Lung (tissue), 12 donors: ENCODE measurements around the gene KCNV2. TPM values are rescaled to one million over a fixed set of nuclear protein-coding genes. Genes with fewer than 3 reads are reported as not detected.

ENCODE experiments used
- ATAC-seq: fragments of 200-7000 bp; cut with Tn5 transposase; one replicate; pipeline ENCODE4 v1.9.1; 2020; ENCODE audit warnings: moderate number of reproducible peaks; ENCODE audit not compliant: insufficient read depth, low FRiP score
- DNase-seq, 3 donors: peaks; one replicate each; pipeline ENCODE4 v3.0.0-alpha.2; 2013 to 2017
- H3K27ac ChIP-seq, 2 donors: one replicate each; pipeline ENCODE4 v1.5.1; 2013; ENCODE audit warnings: mild to moderate bottlenecking in 2 of 2, moderate library complexity in 2 of 2, control low read depth in 1 of 2, inconsistent platforms in 1 of 2, low read depth in 1 of 2, low read length in 1 of 2
- H3K27me3 ChIP-seq, 3 donors: one replicate each; pipeline ENCODE4 v1.5.1; 2013; ENCODE audit warnings: low read length in 2 of 3; ENCODE audit not compliant: control insufficient read depth in 3 of 3, insufficient read depth in 3 of 3
- H3K36me3 ChIP-seq, 4 donors: one replicate each; pipeline ENCODE4 v1.5.1; 2013; ENCODE audit warnings: low read length in 4 of 4, mild to moderate bottlenecking in 1 of 4, moderate library complexity in 1 of 4; ENCODE audit not compliant: control insufficient read depth in 4 of 4, insufficient read depth in 4 of 4
- H3K4me1 ChIP-seq, 5 donors: one replicate each; pipeline ENCODE4 v1.5.1; 2013; ENCODE audit warnings: low read length in 5 of 5, mild to moderate bottlenecking in 2 of 5, moderate library complexity in 1 of 5; ENCODE audit not compliant: control insufficient read depth in 5 of 5, insufficient read depth in 5 of 5
- H3K4me3 ChIP-seq: one replicate; pipeline ENCODE4 v1.5.1; 2013; ENCODE audit warnings: mild to moderate bottlenecking, control low read depth, moderate library complexity
- H3K9ac ChIP-seq, 2 donors: one replicate each; pipeline ENCODE4 v1.5.1; 2013; ENCODE audit warnings: low read length in 2 of 2, control low read depth in 1 of 2; ENCODE audit not compliant: insufficient read depth in 1 of 2
- H3K9me3 ChIP-seq, 4 donors: one replicate each; pipeline ENCODE4 v1.5.1; 2013; ENCODE audit warnings: low read length in 3 of 4, mild to moderate bottlenecking in 1 of 4, moderate library complexity in 1 of 4; ENCODE audit not compliant: control insufficient read depth in 4 of 4, insufficient read depth in 3 of 4
- WGBS, 2 donors: extraction: QIAGEN DNeasy Blood & Tissue Kit; methylation state at CpG; one replicate each; pipeline ENCODE4 v1.1.7; 2013; 5-methylcytosine and 5-hydroxymethylcytosine counted together
- polyA plus RNA-seq, 2 donors: library from polyadenylated mRNA; stranded (reverse); fragments of 200-250 nt; gene quantifications; one replicate each; pipeline ENCODE4 v1.2.1, GENCODE V29; 2013
- total RNA-seq, 2 donors: library from RNA; depleted of rRNA in 1 of 2; stranded (reverse); fragments of >200 nt in 1 of 2; gene quantifications; one replicate each; pipeline ENCODE4 v1.2.1, GENCODE V29; 2014 to 2021
- TF ChIP-seq, protein P1 (sequence below): IDR thresholded peaks from 2 replicates; pipeline ENCODE4 v1.5.1; 2012; ENCODE audit warnings: mild to moderate bottlenecking; ENCODE audit errors: control extremely low read depth, extremely low read depth
- donor health status: control.
- donor health status: control.
- donor health status: Bipolar disorder and iron deficiency.
- donor health status: healthy.
- donor health status: DM: yes; HTN: yes; CAD: no.

Gene KCNV2
- total and polyA plus RNA-seq, 4 donors = not detected

DNA sequence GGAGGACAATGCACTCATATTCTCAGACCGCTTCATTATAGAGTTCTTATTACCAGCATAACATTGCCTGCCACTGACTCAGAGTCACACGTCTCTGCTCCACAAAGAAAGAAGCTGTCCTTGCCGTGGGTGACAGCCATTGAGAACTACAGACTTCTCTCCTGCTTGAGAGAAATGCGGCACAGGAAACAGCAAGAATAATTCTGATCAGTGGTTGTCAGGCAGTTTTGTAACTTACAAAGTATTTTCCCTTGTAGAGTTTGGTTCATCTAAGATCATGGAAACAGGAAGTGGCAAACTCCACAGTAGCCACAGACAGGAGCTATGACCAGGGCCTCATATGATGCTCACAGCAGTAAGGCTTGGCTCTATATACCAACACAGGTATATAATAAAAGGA lies 47.0 kb downstream of the KCNV2 start:
- ATAC-seq (no peak), DNase-seq (no peak)
- Histone ChIP-seq H3K9ac (no peak overlapping the region), H3K9me3 (no peaks in the 10 kb centered on the region), H3K27ac (no peak overlapping the region), H3K4me1 (peaks cover 0 to 9% (median 5%) of the 10 kb centered on the region in 5 donors), H3K27me3 (no peaks in the 10 kb centered on the region), H3K36me3 (peaks cover 0 to 5% (median 2%) of the 10 kb centered on the region in 4 donors), H3K4me3 (no peak overlapping the region)
- TF ChIP-seq, protein P1, sequence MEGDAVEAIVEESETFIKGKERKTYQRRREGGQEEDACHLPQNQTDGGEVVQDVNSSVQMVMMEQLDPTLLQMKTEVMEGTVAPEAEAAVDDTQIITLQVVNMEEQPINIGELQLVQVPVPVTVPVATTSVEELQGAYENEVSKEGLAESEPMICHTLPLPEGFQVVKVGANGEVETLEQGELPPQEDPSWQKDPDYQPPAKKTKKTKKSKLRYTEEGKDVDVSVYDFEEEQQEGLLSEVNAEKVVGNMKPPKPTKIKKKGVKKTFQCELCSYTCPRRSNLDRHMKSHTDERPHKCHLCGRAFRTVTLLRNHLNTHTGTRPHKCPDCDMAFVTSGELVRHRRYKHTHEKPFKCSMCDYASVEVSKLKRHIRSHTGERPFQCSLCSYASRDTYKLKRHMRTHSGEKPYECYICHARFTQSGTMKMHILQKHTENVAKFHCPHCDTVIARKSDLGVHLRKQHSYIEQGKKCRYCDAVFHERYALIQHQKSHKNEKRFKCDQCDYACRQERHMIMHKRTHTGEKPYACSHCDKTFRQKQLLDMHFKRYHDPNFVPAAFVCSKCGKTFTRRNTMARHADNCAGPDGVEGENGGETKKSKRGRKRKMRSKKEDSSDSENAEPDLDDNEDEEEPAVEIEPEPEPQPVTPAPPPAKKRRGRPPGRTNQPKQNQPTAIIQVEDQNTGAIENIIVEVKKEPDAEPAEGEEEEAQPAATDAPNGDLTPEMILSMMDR = no peak
- whole genome bisulfite sequencing, 2 donors = 41 to 77% methylated on average over 4 of the region's 4 CpGs

DNA sequence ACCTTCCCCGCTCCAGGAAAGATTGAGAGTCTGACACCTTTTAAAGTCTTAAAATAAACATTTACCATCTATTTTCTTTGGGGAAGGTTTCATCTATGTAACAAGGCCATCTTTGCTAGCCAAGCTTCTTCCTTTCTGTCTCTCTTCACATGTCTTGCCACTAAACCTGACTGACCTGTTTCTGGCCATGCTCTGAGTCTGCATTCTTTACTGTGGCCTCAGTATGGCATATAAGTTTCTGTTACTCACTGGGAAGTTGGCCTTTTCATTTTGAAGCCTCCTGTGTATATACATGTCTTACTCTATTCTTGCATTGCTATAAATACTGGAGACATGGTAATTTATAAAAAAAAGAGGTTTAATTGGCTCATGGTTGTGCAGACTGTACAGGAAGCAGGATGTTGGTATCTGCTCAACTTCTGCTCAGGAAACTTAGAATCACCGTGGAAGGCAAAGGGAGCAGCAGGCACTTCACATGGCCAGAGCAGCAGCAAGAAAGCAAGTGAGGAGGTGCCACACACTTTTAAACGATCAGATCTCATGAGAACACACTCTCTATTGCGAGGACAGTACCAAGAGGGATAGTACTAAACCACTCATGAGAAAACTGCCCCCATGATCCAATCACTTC lies 48.1 kb downstream of the KCNV2 start:
- H3K27me3 ChIP-seq = no peaks in the 10 kb centered on the region
- peaks cover 0 to 6% (median 5%) of the 10 kb centered on the region in 5 donors for H3K4me1 ChIP-seq
- H3K4me3 ChIP-seq = no peak overlapping the region
- H3K36me3 ChIP-seq = peaks cover 5 to 8% (median 7%) of the 10 kb centered on the region in 4 donors
- WGBS, 2 donors = 46 to 61% methylated on average over 4 of the region's 4 CpGs
- ATAC-seq (no peak), DNase-seq (peak in 1 of 3 donors; percentile 37)
- TF ChIP-seq, protein P1 = no peak
- H3K9me3 ChIP-seq = no peaks in the 10 kb centered on the region
- no peak overlapping the region for H3K9ac ChIP-seq
- H3K27ac ChIP-seq = no peak overlapping the region

DNA sequence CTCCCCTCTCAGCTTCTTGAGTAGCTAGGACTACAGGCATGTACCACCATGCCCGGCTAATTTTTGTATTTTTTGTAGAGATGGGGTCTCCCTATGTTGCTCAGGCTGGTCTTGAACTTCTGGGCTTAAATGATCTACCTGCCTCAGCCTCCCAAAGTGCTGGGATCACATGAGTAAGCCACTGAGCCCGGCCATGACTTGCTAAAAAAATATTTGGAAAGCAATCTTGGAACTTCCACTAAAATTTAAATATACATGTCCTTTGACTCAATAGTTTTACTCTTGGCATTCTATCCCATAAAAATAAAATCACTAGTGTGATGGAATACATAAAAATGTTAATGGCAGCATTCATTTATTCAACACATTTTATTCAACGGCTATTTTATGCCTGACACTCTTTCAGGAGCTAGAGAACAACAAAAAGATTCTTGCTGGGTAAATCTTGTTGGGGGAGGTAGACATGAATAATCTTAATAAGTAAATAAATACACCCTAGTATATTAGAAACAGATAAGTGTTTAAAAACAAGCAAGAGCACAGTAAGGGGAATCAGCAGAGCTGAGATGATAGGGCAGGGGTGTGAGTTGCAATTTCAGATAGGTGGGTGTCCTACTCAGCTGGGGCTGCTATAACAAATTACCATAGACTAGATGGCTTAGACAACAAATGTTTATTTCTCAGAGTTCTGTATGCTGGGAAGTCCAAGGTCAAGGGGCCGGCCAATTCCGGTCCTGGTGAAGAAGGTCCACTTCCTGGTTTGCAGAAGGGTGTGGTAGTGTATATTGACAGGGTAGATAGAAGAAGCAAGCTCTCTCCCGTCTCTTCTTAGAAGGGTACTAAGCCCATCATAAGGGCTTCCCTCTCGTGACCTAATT lies 50.7 kb downstream of the KCNV2 start:
- 76 to 82% methylated on average over 7 of the region's 7 CpGs for WGBS, 2 donors
- TF ChIP-seq, protein P1 = no peak
- H3K36me3 ChIP-seq = peaks cover 10 to 23% (median 14%) of the 10 kb centered on the region in 4 donors

More for the DNA sequence above, 50.7 kb downstream of the KCNV2 start:
- no peak overlapping the region for H3K9ac ChIP-seq
- peaks cover 0 to 3% (median 0%) of the 10 kb centered on the region in 4 donors for H3K9me3 ChIP-seq
- H3K4me3 ChIP-seq = no peak overlapping the region
- no peak for ATAC-seq
- H3K27me3 ChIP-seq = no peaks in the 10 kb centered on the region
- no peak for DNase-seq
- no peak overlapping the region for H3K27ac ChIP-seq
- peaks cover 0 to 16% (median 6%) of the 10 kb centered on the region in 5 donors for H3K4me1 ChIP-seq
